GM06990 (cell line): ENCODE results near the gene CAPZB.

Experiments
- DNase-seq: peaks from one replicate; pipeline ENCODE4 v3.0.0-alpha.2; 2011; ENCODE audit not compliant: insufficient read length; ENCODE audit errors: extremely low read depth
- H3K27me3 ChIP-seq: replicated peaks from 2 replicates; pipeline ENCODE4 v1.6.0; 2011; ENCODE audit warnings: low read length; ENCODE audit not compliant: control insufficient read depth, insufficient read depth
- H3K36me3 ChIP-seq: 2 replicates; pipeline ENCODE4 v1.5.1; 2011; ENCODE audit warnings: low read length; ENCODE audit not compliant: control insufficient read depth, insufficient read depth
- H3K4me3 ChIP-seq: replicated peaks from 2 replicates; pipeline ENCODE4 v1.5.1; 2011; ENCODE audit warnings: low read depth, mild to moderate bottlenecking, control low read depth, low read length
- TF ChIP-seq, protein P1 (sequence below): IDR thresholded peaks from 2 replicates; pipeline ENCODE4 v1.5.1; 2011; ENCODE audit warnings: low read length, control low read depth, mild to moderate bottlenecking, inconsistent platforms; ENCODE audit not compliant: insufficient read depth, poor library complexity, severe bottlenecking

CAPZB gene

DNA sequence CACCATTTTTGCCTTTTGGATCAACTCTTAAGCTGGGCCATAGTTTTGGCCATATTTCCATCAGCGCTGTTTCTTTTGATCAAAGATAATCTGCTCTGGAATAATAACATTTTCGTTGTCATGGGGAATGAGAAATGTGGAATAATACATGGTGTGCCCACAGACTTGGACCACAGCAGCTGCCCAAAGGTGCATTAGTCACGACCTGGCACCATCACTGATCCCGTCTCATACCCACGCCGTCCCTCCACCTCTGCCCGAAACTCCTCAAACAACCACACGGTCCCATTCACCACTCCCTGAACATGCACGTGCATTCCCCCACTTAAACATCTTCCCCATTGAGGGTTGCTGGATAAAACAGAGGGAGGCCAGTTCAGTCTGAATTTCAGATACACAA lies 96.4 kb downstream of the CAPZB start:
- no peak overlapping the region for H3K4me3 ChIP-seq
- DNase-seq, result no peak
- peaks cover 12% of the 10 kb centered on the region for H3K36me3 ChIP-seq
- H3K27me3 ChIP-seq, result no peaks in the 10 kb centered on the region
- TF ChIP-seq, protein P1, sequence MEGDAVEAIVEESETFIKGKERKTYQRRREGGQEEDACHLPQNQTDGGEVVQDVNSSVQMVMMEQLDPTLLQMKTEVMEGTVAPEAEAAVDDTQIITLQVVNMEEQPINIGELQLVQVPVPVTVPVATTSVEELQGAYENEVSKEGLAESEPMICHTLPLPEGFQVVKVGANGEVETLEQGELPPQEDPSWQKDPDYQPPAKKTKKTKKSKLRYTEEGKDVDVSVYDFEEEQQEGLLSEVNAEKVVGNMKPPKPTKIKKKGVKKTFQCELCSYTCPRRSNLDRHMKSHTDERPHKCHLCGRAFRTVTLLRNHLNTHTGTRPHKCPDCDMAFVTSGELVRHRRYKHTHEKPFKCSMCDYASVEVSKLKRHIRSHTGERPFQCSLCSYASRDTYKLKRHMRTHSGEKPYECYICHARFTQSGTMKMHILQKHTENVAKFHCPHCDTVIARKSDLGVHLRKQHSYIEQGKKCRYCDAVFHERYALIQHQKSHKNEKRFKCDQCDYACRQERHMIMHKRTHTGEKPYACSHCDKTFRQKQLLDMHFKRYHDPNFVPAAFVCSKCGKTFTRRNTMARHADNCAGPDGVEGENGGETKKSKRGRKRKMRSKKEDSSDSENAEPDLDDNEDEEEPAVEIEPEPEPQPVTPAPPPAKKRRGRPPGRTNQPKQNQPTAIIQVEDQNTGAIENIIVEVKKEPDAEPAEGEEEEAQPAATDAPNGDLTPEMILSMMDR, result no peak

DNA sequence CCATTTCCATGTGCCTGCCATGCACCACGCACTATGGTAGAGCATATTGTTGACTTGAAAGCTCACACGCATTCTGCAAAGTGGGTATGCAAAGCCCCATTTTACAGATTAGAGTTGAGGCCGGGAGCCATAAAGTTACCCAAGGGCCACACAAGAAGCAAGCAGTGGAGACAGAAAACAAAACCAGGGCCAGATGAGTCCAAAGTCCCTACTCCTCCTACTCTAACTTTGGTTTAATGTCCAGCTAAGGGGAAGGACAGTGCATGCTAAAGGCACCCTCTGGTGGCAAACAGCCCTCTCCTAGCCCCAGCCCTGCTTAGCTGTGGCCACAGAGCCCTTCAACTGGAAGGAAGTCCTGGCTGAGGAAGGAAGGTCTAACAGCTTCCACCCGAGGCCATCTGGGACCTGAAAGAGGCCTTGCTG lies 98.3 kb downstream of the CAPZB start:
- TF ChIP-seq, protein P1, result no peak
- no peaks in the 10 kb centered on the region for H3K27me3 ChIP-seq
- H3K4me3 ChIP-seq, result no peak overlapping the region
- H3K36me3 ChIP-seq, result peaks cover 16% of the 10 kb centered on the region
- DNase-seq, result no peak

DNA sequence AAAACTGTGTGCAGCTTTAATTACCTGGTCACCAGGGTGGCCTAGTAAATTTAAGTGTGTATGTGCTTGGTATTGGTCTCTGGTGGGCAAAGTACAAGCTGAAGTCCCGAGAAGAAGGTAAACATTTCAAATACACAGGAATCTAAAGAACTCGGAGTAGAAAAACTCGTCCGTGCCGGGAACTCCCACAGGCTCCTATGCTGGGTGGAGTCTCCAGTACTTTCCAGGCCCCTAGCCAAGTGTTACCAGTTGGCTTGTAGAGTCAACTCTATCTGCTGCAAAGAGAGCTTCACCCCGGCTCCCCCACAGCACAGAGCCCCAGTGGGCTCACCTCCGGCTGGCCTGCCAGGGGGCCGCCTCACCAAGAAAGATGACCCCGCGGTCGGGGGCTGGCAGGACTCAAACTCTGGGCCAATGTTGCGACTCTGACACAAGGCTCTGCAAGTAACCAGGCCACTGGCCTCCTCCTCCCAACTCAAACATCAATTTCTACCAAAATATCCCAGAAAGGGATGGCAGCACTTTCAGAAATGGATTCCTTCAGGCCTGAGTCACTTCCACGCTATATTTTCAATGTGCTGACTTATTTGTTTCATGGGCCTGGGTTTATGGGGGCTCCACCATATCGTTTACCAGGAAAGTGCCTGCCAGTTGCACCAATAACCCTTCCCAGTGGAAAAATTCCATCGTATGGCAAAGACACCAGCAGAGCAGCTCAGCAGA lies 99.3 kb downstream of the CAPZB start:
- no peak overlapping the region for H3K4me3 ChIP-seq
- TF ChIP-seq, protein P1, result no peak
- H3K27me3 ChIP-seq, result no peaks in the 10 kb centered on the region
- DNase-seq, result no peak
- peaks cover 18% of the 10 kb centered on the region for H3K36me3 ChIP-seq

DNA sequence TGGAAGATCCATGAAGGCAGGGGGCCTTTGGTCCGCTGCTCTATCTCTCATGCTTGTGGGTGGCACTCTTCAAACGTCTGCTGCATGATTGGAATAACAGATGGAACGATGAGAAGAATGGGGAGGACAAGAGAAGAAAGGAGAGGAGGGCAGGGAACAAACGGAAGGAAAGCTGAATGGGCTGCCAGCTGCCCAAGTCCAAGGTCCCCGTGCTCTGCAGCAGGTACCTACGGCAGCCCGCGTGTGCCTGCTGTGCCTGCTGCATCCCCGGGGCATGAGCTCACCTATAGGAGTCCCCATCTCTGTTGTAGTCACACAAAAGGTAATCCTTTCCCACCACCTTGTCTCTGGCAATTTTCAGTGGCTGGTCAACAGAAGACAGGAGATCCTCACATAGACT lies 100.1 kb downstream of the CAPZB start:
- H3K36me3 ChIP-seq, result peaks cover 21% of the 10 kb centered on the region
- TF ChIP-seq, protein P1, result no peak
- no peak overlapping the region for H3K4me3 ChIP-seq

DNA sequence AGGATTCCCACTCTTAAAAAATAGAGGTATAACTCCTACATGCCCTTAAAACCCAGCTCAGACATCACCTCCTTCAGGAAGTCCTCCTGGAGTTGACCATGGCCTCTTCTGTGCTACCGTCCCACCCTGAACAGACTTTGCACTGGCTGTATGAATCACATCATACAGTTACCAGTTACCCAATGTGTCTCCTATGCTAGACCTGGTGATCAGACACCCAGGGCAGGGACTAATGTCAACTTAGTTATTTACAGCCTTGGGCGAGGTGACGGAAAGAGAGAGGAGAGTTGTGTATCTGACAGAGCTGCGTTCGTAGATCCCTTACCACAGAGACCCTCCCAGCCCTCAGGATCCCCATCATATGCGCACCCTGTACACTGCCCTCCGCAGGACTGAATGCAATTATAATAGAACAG lies 100.6 kb downstream of the CAPZB start:
- TF ChIP-seq, protein P1, result no peak
- H3K4me3 ChIP-seq, result no peak overlapping the region
- H3K36me3 ChIP-seq, result peaks cover 23% of the 10 kb centered on the region
- DNase-seq, result no peak
- no peaks in the 10 kb centered on the region for H3K27me3 ChIP-seq

More for the DNA sequence above, 100.1 kb downstream of the CAPZB start:
- H3K27me3 ChIP-seq, result no peaks in the 10 kb centered on the region
- DNase-seq, result no peak
